ENCODE measurements around the gene PSTPIP2. TPM values are rescaled to one million over a fixed set of nuclear protein-coding genes. Genes with fewer than 3 reads are reported as not detected.
"Not testable (repeated sequence)": the region's sequence is repeated elsewhere in the genome, so short reads cannot be mapped to it uniquely, and the experiment has no call there.

Gene PSTPIP2
- total and polyA plus RNA-seq, 9 donors: 1.3 to 2.8 (median 2.0) TPM

DNA sequence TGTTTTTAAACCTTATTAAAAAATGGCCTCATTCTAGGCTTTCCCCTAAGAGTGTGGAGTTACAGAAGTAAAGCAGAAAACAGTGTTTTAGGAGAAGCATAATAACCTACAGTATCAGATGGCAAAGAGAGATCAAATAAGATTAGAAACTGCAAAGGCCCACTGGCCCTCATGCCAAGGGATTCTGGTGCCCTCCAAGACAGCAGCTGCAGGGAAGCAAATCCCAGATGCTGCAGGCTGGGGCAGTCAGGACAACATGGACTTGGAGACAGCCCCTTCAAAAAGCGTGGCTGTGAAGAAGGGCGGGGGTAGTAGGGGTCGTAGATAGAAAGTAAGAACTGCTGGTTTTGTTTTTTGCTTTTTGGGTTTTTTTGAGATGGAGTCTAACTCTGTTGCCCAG lies 76.6 kb downstream of the PSTPIP2 start:
- Histone ChIP-seq H3K36me3 (ENCODE audit: control insufficient read depth, insufficient read depth, low read length) (no peaks in the 10 kb centered on the region), H3K27ac (ENCODE audit: low read length) (no peak overlapping the region), H3K4me1 (ENCODE audit: control insufficient read depth, insufficient read depth, low read length) (no peaks in the 10 kb centered on the region), H3K4me3 (ENCODE audit: low read length) (no peak overlapping the region), H3K9me3 (replicated peaks; ENCODE audit: control insufficient read depth, low read depth, low read length) (no peaks in the 10 kb centered on the region), H3K27me3 (ENCODE audit: control insufficient read depth, insufficient read depth, low read length) (no peaks in the 10 kb centered on the region)
- no peak for DNase-seq
- 75% methylated on average over 3 of the region's 3 CpGs for WGBS (ENCODE audit: insufficient coverage)

DNA sequence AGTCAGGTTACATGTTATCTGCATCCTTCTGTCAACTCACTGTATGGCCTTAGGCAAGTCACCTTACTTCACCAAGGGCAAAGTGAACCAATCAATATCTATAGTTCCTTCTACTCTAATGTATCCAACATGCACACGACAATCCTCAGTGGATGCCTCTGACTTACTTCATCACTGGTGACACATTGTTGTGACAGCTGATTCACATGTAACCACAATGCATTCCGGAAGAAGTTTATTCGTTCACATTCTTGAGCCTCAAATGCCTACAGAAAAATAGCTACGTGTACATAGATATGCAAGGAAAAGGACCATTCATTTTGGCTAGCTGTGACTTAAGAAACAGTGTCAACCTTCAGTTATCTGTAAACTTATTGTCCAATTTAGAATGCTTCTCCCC lies 78.6 kb downstream of the PSTPIP2 start:
- no peak overlapping the region for H3K4me3 ChIP-seq (ENCODE audit: low read length)
- WGBS (ENCODE audit: insufficient coverage): 92% methylated on average over 4 of the region's 4 CpGs
- DNase-seq: no peak
- no peak overlapping the region for H3K27ac ChIP-seq (ENCODE audit: low read length)
- H3K9me3 ChIP-seq (replicated peaks; ENCODE audit: control insufficient read depth, low read depth, low read length): no peaks in the 10 kb centered on the region
- no peaks in the 10 kb centered on the region for H3K36me3 ChIP-seq (ENCODE audit: control insufficient read depth, insufficient read depth, low read length)
- no peaks in the 10 kb centered on the region for H3K4me1 ChIP-seq (ENCODE audit: control insufficient read depth, insufficient read depth, low read length)
- no peaks in the 10 kb centered on the region for H3K27me3 ChIP-seq (ENCODE audit: control insufficient read depth, insufficient read depth, low read length)

- H3K4me1 ChIP-seq (ENCODE audit: control insufficient read depth, insufficient read depth, low read length); H3K9me3 ChIP-seq (replicated peaks; ENCODE audit: control insufficient read depth, low read depth, low read length); H3K36me3 ChIP-seq (ENCODE audit: control insufficient read depth, insufficient read depth, low read length); H3K4me3 ChIP-seq (ENCODE audit: low read length); H3K27ac ChIP-seq (ENCODE audit: low read length); H3K27me3 ChIP-seq (ENCODE audit: control insufficient read depth, insufficient read depth, low read length): not testable (repeated sequence)
- peak; percentile 15 for DNase-seq
- WGBS (ENCODE audit: insufficient coverage): no CpG with 5 or more reads among the region's 6 CpGs
Measured at GRCh38 chr18:45992527-45992926, 79.5 kb downstream of the PSTPIP2 start.

DNA sequence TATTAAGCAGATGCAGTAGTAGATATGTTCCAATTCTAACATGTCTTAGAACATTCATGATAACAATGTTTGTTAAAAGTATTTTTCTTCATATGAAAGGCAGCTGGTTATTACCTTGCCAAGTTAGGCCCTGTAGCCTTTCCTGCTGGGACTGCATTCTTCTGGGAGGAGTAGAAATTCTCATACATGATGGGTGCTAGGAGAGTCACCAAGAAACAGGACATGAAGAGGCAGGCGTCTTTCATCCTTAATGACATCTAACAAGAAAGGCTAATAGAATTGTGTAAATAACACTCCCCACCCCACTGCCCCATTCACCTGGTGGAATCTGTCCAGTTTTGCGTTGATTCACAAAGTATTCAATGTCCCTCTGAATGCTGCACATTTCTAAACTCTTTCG lies 80.3 kb downstream of the PSTPIP2 start:
- H3K4me1 ChIP-seq (ENCODE audit: control insufficient read depth, insufficient read depth, low read length): no peaks in the 10 kb centered on the region
- no peaks in the 10 kb centered on the region for H3K36me3 ChIP-seq (ENCODE audit: control insufficient read depth, insufficient read depth, low read length)
- no peak overlapping the region for H3K27ac ChIP-seq (ENCODE audit: low read length)
- H3K4me3 ChIP-seq (ENCODE audit: low read length): no peak overlapping the region
- H3K9me3 ChIP-seq (replicated peaks; ENCODE audit: control insufficient read depth, low read depth, low read length): no peaks in the 10 kb centered on the region
- no peaks in the 10 kb centered on the region for H3K27me3 ChIP-seq (ENCODE audit: control insufficient read depth, insufficient read depth, low read length)
- WGBS (ENCODE audit: insufficient coverage): no CpG with 5 or more reads among the region's 3 CpGs
- no peak for DNase-seq

- no peak for DNase-seq
- Histone ChIP-seq H3K4me1 (ENCODE audit: control insufficient read depth, insufficient read depth, low read length) (no peaks in the 10 kb centered on the region), H3K4me3 (ENCODE audit: low read length) (no peak overlapping the region), H3K27me3 (ENCODE audit: control insufficient read depth, insufficient read depth, low read length) (no peaks in the 10 kb centered on the region), H3K36me3 (ENCODE audit: control insufficient read depth, insufficient read depth, low read length) (no peaks in the 10 kb centered on the region), H3K27ac (ENCODE audit: low read length) (no peak overlapping the region), H3K9me3 (replicated peaks; ENCODE audit: control insufficient read depth, low read depth, low read length) (no peaks in the 10 kb centered on the region)
- 82% methylated on average over 4 of the region's 4 CpGs for WGBS (ENCODE audit: insufficient coverage)
Measured at GRCh38 chr18:45984546-45985235, 87.4 kb downstream of the PSTPIP2 start.

- Histone ChIP-seq H3K9me3 (replicated peaks; ENCODE audit: control insufficient read depth, low read depth, low read length) (no peaks in the 10 kb centered on the region), H3K36me3 (ENCODE audit: control insufficient read depth, insufficient read depth, low read length) (no peaks in the 10 kb centered on the region), H3K4me3 (ENCODE audit: low read length) (no peak overlapping the region), H3K4me1 (ENCODE audit: control insufficient read depth, insufficient read depth, low read length) (no peaks in the 10 kb centered on the region), H3K27ac (ENCODE audit: low read length) (no peak overlapping the region), H3K27me3 (ENCODE audit: control insufficient read depth, insufficient read depth, low read length) (no peaks in the 10 kb centered on the region)
- 90% methylated on average over 1 of the region's 2 CpGs for WGBS (ENCODE audit: insufficient coverage)
- no peak for DNase-seq
Measured at GRCh38 chr18:45981821-45982220, 90.2 kb downstream of the PSTPIP2 start.

- no peak for DNase-seq
- Histone ChIP-seq H3K4me3 (ENCODE audit: low read length) (no peak overlapping the region), H3K27ac (ENCODE audit: low read length) (no peak overlapping the region), H3K4me1 (ENCODE audit: control insufficient read depth, insufficient read depth, low read length) (no peaks in the 10 kb centered on the region), H3K9me3 (replicated peaks; ENCODE audit: control insufficient read depth, low read depth, low read length) (no peaks in the 10 kb centered on the region), H3K27me3 (ENCODE audit: control insufficient read depth, insufficient read depth, low read length) (no peaks in the 10 kb centered on the region), H3K36me3 (ENCODE audit: control insufficient read depth, insufficient read depth, low read length) (no peaks in the 10 kb centered on the region)
- WGBS (ENCODE audit: insufficient coverage): 83% methylated on average over 1 of the region's 2 CpGs
Measured at GRCh38 chr18:45980229-45980628, 91.8 kb downstream of the PSTPIP2 start.

DNA sequence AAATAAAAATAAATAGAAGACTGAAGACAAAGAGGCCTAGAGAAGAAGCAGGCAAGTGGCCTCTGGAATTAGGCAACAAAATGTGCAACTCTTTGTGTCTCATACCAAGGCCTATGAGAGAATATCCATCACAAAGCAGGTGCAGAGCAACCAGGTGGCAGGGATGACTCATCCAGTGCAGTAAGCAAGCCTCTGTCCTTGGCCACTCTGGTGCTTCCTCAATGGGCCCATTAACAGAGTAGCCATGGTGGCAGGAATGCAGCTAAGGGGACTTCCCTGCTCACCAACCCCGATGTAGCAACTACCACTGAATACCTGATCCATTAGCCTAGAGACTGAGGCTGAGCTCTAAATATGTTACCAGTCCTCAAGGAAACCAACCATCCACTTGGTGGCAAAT lies 94.0 kb downstream of the PSTPIP2 start:
- Histone ChIP-seq H3K4me3 (ENCODE audit: low read length) (no peak overlapping the region), H3K9me3 (replicated peaks; ENCODE audit: control insufficient read depth, low read depth, low read length) (no peaks in the 10 kb centered on the region), H3K36me3 (ENCODE audit: control insufficient read depth, insufficient read depth, low read length) (no peaks in the 10 kb centered on the region), H3K27me3 (ENCODE audit: control insufficient read depth, insufficient read depth, low read length) (no peaks in the 10 kb centered on the region), H3K4me1 (ENCODE audit: control insufficient read depth, insufficient read depth, low read length) (no peaks in the 10 kb centered on the region), H3K27ac (ENCODE audit: low read length) (no peak overlapping the region)
- no peak for DNase-seq
- no CpG with 5 or more reads among the region's 1 CpG for WGBS (ENCODE audit: insufficient coverage)

DNA sequence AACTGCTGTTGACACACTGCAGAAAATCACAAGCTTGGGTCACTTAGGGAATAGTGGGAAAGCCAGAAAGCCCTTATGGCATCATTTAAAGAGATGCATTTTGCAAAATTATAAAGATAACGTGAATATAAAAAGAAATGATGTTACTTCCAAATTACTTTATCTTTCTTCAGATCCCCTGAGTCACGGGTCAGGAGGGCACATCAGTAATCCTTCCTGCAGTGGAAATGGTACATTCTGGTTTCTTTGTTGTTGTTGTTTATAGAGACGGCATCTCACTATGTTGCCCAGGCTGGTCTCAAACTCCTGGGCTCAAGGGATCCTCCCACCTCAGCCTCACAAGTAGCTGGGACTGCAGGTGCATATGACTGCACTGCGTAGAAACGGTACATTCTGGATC lies 95.1 kb downstream of the PSTPIP2 start:
- H3K4me1 ChIP-seq (ENCODE audit: control insufficient read depth, insufficient read depth, low read length): no peaks in the 10 kb centered on the region
- no peak overlapping the region for H3K27ac ChIP-seq (ENCODE audit: low read length)
- WGBS (ENCODE audit: insufficient coverage): no CpG with 5 or more reads among the region's 5 CpGs

DNA sequence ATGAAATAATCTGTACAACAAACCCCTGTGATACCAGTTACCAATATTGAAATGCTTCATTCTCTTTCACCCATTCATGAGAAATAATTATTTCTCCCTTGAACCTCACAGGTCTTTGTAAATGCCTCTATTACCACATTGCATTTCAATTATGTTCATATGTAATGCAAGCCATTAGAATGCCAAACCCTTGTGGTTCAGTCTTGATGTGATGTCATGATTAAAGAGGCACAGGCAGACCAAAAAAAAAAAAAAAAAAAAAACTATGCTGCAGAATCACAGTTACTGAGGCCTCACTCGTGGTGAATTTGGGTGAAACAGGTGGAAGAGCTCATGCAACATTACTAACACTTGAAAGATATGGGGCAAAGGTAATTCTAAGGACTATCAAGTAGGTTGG lies 95.5 kb downstream of the PSTPIP2 start:
- no peaks in the 10 kb centered on the region for H3K4me1 ChIP-seq (ENCODE audit: control insufficient read depth, insufficient read depth, low read length)
- no peaks in the 10 kb centered on the region for H3K36me3 ChIP-seq (ENCODE audit: control insufficient read depth, insufficient read depth, low read length)
- no peaks in the 10 kb centered on the region for H3K27me3 ChIP-seq (ENCODE audit: control insufficient read depth, insufficient read depth, low read length)
- no peaks in the 10 kb centered on the region for H3K9me3 ChIP-seq (replicated peaks; ENCODE audit: control insufficient read depth, low read depth, low read length)
- H3K4me3 ChIP-seq (ENCODE audit: low read length): no peak overlapping the region
- no peak for DNase-seq
- WGBS (ENCODE audit: insufficient coverage): no CpG with 5 or more reads among the region's 1 CpG
- no peak overlapping the region for H3K27ac ChIP-seq (ENCODE audit: low read length)

More for the DNA sequence above, 95.1 kb downstream of the PSTPIP2 start:
- Histone ChIP-seq H3K36me3 (ENCODE audit: control insufficient read depth, insufficient read depth, low read length) (no peaks in the 10 kb centered on the region), H3K9me3 (replicated peaks; ENCODE audit: control insufficient read depth, low read depth, low read length) (no peaks in the 10 kb centered on the region), H3K4me3 (ENCODE audit: low read length) (no peak overlapping the region), H3K27me3 (ENCODE audit: control insufficient read depth, insufficient read depth, low read length) (no peaks in the 10 kb centered on the region)
- DNase-seq: no peak

GRCh38 chr18:45974088-45974536 lies 97.9 kb downstream of the PSTPIP2 start:
- peak; percentile 66 for DNase-seq
- Histone ChIP-seq H3K27ac (ENCODE audit: low read length) (no peak overlapping the region), H3K4me3 (ENCODE audit: low read length) (no peak overlapping the region), H3K36me3 (ENCODE audit: control insufficient read depth, insufficient read depth, low read length) (no peaks in the 10 kb centered on the region), H3K9me3 (replicated peaks; ENCODE audit: control insufficient read depth, low read depth, low read length) (no peaks in the 10 kb centered on the region), H3K4me1 (ENCODE audit: control insufficient read depth, insufficient read depth, low read length) (no peaks in the 10 kb centered on the region), H3K27me3 (ENCODE audit: control insufficient read depth, insufficient read depth, low read length) (no peaks in the 10 kb centered on the region)
- 0% methylated on average over 1 of the region's 5 CpGs for WGBS (ENCODE audit: insufficient coverage)

Measured in muscle of leg (tissue), 11 donors.